ENCODE results near the gene SYNGR3. TPM values are rescaled to one million over a fixed set of nuclear protein-coding genes. Genes with fewer than 3 reads are reported as not detected.
A peak's percentile ranks its signal among the peaks of the same experiment; 100 is the strongest.

Gene SYNGR3
- total and polyA plus RNA-seq, 2 of the 13 experiments (the other 11 are each of a cell fraction or from before 2014, with no cell fraction given), result 0.97 to 5.7 TPM

GRCh38 chr16:1990351-1991134 is 773 bp downstream of the SYNGR3 start (continued):
- TF ChIP-seq ZNF30 (CRISPR knock-in tag; IDR thresholded peaks at IDR 0.05), result no peak
- no peak for TF ChIP-seq ZNF431 (CRISPR knock-in tag; IDR thresholded peaks at IDR 0.05; ENCODE audit: borderline replicate concordance, low read depth)
- peak; percentile 28; the same call in 1 of the 2 replicates for TF ChIP-seq DMAP1 (CRISPR knock-in tag; IDR thresholded peaks at IDR 0.05)
- TF ChIP-seq TSC22D2 (CRISPR knock-in tag; IDR thresholded peaks at IDR 0.05; ENCODE audit: borderline replicate concordance), result no peak
- no peak for TF ChIP-seq PBX2 (CRISPR knock-in tag; IDR thresholded peaks at IDR 0.05)
- no peak for TF ChIP-seq RBAK (CRISPR knock-in tag; IDR thresholded peaks at IDR 0.05)
- TF ChIP-seq RAD51 (IDR thresholded peaks at IDR 0.05; ENCODE audit: borderline replicate concordance), result no peak
- no peak for TF ChIP-seq ZNF275 (CRISPR knock-in tag; IDR thresholded peaks at IDR 0.05; ENCODE audit: borderline replicate concordance)
- no peak for TF ChIP-seq PITX1 (CRISPR knock-in tag; IDR thresholded peaks at IDR 0.05)
- no peak for TF ChIP-seq SIX1 (CRISPR knock-in tag; IDR thresholded peaks at IDR 0.05; ENCODE audit: borderline replicate concordance)
- TF ChIP-seq ZFYVE20 (CRISPR knock-in tag; IDR thresholded peaks at IDR 0.05; ENCODE audit: borderline replicate concordance, low read depth), result no peak
- 0 out of 2 replicates have a peak, but pooled peaks have one; percentile 18 for TF ChIP-seq ZNF724P (CRISPR knock-in tag; IDR thresholded peaks at IDR 0.05; ENCODE audit: borderline replicate concordance)
- TF ChIP-seq SKI (IDR thresholded peaks at IDR 0.05; ENCODE audit: partially characterized antibody), result no peak
- TF ChIP-seq CBX2 (IDR thresholded peaks at IDR 0.05; ENCODE audit: low read depth, low read length), result no peak
- TF ChIP-seq CBX2 (CRISPR knock-in tag; IDR thresholded peaks at IDR 0.05; ENCODE audit: low read depth), result no peak
- TF ChIP-seq PHF21A (CRISPR knock-in tag; IDR thresholded peaks at IDR 0.05), result no peak
- TF ChIP-seq ZNF383 (CRISPR knock-in tag; IDR thresholded peaks at IDR 0.05; ENCODE audit: borderline replicate concordance), result no peak
- no peak for TF ChIP-seq EEA1 (CRISPR knock-in tag; IDR thresholded peaks at IDR 0.05; ENCODE audit: borderline replicate concordance)
- no peak for TF ChIP-seq PHF5A (CRISPR knock-in tag; IDR thresholded peaks at IDR 0.05; ENCODE audit: low read depth, unreplicated experiment)
- no peak for TF ChIP-seq MIER3 (CRISPR knock-in tag; IDR thresholded peaks at IDR 0.05; ENCODE audit: borderline replicate concordance)
- no peak for TF ChIP-seq KDM3A (CRISPR knock-in tag; IDR thresholded peaks at IDR 0.05; ENCODE audit: low read depth)
- TF ChIP-seq ZNF367 (CRISPR knock-in tag; IDR thresholded peaks at IDR 0.05; ENCODE audit: borderline replicate concordance), result no peak
- TF ChIP-seq ZNF792 (CRISPR knock-in tag; IDR thresholded peaks at IDR 0.05), result peak; percentile 49; the same call in 1 of the 2 replicates
- TF ChIP-seq RBFOX2 (IDR thresholded peaks at IDR 0.05; ENCODE audit: low read depth, low read length), result no peak
- TF ChIP-seq TCF12 (IDR thresholded peaks at IDR 0.05), result no peak
- no peak; the same call in 1 of the 2 replicates for TF ChIP-seq TCF12 (CRISPR knock-in tag; IDR thresholded peaks at IDR 0.05)
- no peak for TF ChIP-seq ZNF18 (CRISPR knock-in tag; IDR thresholded peaks at IDR 0.05; ENCODE audit: insufficient replicate concordance)

All from HepG2 (cell line).